ENCODE measurements around the gene STK32C. TPM values are rescaled to one million over a fixed set of nuclear protein-coding genes. Genes with fewer than 3 reads are reported as not detected.
"Not testable (repeated sequence)": the region's sequence is repeated elsewhere in the genome, so short reads cannot be mapped to it uniquely, and the experiment has no call there.

The STK32C gene
- total and polyA plus RNA-seq, 8 donors = 9.9 to 18.2 (median 11.6) TPM

DNA sequence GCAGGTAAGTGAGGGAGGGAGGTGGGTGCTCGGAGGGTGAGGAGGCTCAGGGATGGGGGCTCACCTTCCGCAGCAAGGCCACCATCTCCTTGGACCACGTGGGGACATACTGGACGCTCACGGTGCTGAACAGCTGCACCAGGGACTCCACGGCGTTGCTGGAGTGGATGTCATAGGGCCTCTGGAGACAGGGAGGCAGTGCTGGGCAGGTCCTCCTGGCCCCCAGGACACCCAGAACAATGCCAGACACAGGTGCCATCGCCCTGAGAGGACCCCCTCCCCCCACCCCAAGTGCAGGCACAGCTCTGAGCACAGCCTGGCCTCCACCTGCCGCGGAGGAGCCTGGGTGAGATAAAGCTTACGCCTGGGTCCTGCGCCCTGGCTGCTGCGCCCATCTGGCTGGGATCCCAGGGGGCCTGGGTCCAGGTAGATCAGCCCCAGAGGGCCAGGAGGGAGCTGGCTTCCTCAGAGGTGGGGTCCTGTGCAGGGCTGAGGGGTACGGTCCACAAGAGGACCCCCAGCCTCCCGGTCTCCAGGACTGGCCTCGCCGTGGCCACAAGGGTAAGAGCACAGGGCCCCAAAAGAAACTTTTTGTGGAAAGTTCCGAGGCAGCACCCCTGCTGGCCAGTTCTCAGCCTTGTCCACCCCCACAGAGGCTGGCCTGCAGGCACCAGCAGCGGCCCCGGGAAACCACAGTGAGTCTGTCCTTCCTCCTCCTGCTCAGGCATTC is 83.2 kb downstream of the STK32C start:
- Histone ChIP-seq H3K4me3 (no peak overlapping the region), H3K27me3 (no peaks in the 10 kb centered on the region), H3K36me3 (peaks cover 0 to 17% of the 10 kb centered on the region in 2 donors), H3K9me3 (no peaks in the 10 kb centered on the region), H3K4me1 (peaks cover under 1 to 20% of the 10 kb centered on the region in 2 donors), H3K27ac (no peak overlapping the region)
- intact Hi-C loops (cut with DNase I) = loop anchor here (5.0 to 10.0 kb wide), 2 partner anchors 120 to 128 kb away; no protein-coding TSS in a partner anchor
- peak in 1 of 4 donors; percentile 55 for DNase-seq
- no peak for ATAC-seq
- no peak for TF ChIP-seq CTCF (IDR thresholded peaks at IDR 0.05)

DNA sequence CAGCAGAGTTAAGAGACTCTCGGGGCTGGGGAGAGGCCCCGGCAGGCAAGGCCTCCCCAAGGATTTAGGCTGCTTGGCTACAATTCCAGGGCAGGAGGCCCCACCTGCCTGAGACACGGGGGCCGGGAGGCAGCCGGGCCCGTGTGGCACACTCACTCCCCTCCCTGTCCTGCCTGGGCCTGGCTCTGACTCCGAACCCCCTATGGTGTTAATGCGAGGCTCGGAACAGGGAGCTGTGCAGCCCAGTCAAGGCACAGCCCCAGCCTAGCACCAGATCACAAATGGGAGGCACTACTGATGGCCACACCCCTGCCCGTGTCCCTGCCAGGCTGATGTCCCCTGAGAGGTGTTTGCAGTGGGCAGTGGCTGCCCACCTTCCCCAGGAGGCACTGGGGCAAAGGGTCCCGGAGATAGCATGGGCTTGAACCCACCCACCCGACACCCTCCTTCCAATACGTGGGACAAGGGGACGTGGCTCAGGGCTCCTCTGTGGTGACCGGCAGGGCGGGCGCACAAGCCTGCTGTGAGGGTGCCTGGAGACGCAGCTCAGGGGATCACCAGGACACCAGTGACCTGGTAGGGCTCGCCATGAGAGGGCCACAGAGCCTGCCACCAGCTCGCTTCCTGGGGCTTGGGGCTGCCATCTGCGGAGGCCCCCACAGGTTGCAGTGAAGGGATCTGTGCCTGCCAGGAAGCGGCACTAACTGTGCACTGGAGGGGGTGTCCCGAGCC is 84.0 kb downstream of the STK32C start:
- TF ChIP-seq CTCF (IDR thresholded peaks at IDR 0.05) = no peak
- Histone ChIP-seq H3K4me3 (no peak overlapping the region), H3K4me1 (peaks cover 0 to 16% of the 10 kb centered on the region in 2 donors), H3K27ac (no peak overlapping the region), H3K36me3 (peaks cover 0 to 17% of the 10 kb centered on the region in 2 donors), H3K27me3 (no peaks in the 10 kb centered on the region), H3K9me3 (no peaks in the 10 kb centered on the region)
- ATAC-seq = no peak
- DNase-seq = peak in 1 of 4 donors; percentile 52
- intact Hi-C loops (cut with DNase I) = loop anchor here (5.0 to 10.0 kb wide), 2 partner anchors 121 to 129 kb away; no protein-coding TSS in a partner anchor

DNA sequence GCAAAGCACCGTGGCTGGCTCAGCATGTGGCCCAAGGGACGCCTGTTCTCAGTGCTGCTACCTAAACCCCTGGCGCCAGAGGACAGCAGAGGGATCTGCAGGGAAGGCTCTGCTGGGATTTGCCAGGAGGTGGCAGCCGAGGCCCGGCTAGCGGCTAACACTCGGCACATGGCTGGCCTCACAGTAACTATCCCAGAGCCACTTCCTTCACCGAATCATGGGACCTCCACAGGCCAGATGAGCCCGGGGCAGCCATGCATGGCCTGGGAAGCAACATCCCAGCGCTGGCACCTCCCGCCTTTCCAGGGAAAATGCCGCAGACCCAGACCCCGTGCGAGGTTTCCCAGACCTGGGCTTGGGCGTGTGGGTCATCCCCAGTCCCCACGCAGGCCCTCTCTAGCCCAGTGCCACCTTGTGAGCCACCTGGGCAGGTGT is 84.6 kb downstream of the STK32C start:
- Histone ChIP-seq H3K27ac (no peak overlapping the region), H3K4me3 (no peak overlapping the region), H3K36me3 (peaks cover 0 to 17% of the 10 kb centered on the region in 2 donors), H3K4me1 (peaks cover 0 to 16% of the 10 kb centered on the region in 2 donors), H3K27me3 (no peaks in the 10 kb centered on the region), H3K9me3 (no peaks in the 10 kb centered on the region)
- peak; percentile 63 to 92 (median 82) for DNase-seq
- intact Hi-C loops (cut with DNase I) = loop anchor here (5.0 to 10.0 kb wide), 2 partner anchors 122 to 129 kb away; no protein-coding TSS in a partner anchor
- TF ChIP-seq CTCF (IDR thresholded peaks at IDR 0.05) = peak; percentile 88 to 91
- ATAC-seq = peak; percentile 98

DNA sequence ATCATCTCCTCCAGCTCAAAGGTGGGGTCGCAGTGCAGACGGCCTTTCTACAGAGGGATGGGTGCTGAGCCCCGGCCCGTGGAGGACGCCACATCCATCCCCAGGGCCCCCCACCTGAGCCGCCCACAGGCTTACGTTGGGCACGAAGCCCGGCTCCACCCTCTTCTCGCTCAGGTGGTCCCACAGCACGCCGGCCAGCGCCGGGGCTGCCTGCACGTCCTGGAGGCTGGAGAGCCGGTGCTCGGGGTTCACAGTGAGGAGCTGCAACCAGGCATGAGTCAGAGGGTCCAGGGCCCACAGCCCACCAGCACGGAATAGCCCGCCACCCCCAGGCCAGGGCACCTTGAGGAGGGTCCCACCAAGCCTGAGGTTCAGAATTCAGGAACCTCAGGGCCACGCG is 85.0 kb downstream of the STK32C start:
- Histone ChIP-seq H3K27ac (no peak overlapping the region), H3K36me3 (peaks cover 0 to 17% of the 10 kb centered on the region in 2 donors), H3K27me3 (no peaks in the 10 kb centered on the region), H3K4me3 (no peak overlapping the region), H3K4me1 (peaks cover 0 to 16% of the 10 kb centered on the region in 2 donors), H3K9me3 (no peaks in the 10 kb centered on the region)
- DNase-seq (peak in 1 of 4 donors; percentile 78), ATAC-seq (no peak)
- no peak for TF ChIP-seq CTCF (IDR thresholded peaks at IDR 0.05)
- intact Hi-C loops (cut with DNase I) = loop anchor here (5.0 to 10.0 kb wide), 2 partner anchors 122 to 130 kb away; no protein-coding TSS in a partner anchor

GRCh38 chr10:132220996-132221395 is 86.8 kb downstream of the STK32C start:
- DNase-seq = peak in 1 of 4 donors; percentile 21
- H3K27me3 ChIP-seq, H3K27ac ChIP-seq, ATAC-seq, H3K4me3 ChIP-seq: not testable (repeated sequence)
- H3K4me1 ChIP-seq = peaks cover 0 to 15% of the 10 kb centered on the region in 2 donors
- intact Hi-C loops (cut with DNase I) = loop anchor here (5.0 to 10.0 kb wide), 2 partner anchors 124 to 131 kb away; no protein-coding TSS in a partner anchor
- peaks cover 0 to 17% of the 10 kb centered on the region in 2 donors for H3K36me3 ChIP-seq
- peaks cover 0 to 17% of the 10 kb centered on the region in 2 donors for H3K9me3 ChIP-seq

Data from left lung (tissue), 10 donors.